ENCODE results near the gene SOX6. TPM values are rescaled to one million over a fixed set of nuclear protein-coding genes. Genes with fewer than 3 reads are reported as not detected.

Gene SOX6
- total RNA-seq, 1 experiment from 2014 or later: 0.21 TPM

- no peaks in the 10 kb centered on the region for H3K4me1 ChIP-seq (ENCODE audit: control insufficient read depth, insufficient read depth, low read length)
- no TSS peak for BruUV-seq (replicated peaks)
- H3K36me3 ChIP-seq (ENCODE audit: control insufficient read depth, insufficient read depth, low read length): no peaks in the 10 kb centered on the region
- no peak for ATAC-seq
- in situ Hi-C loops (cut with HindIII; ENCODE audit: low pct_unique_long_range_greater_than_20kb, low sequenced_read_pairs): no loop called here
- POLR2A ChIA-PET: no interaction called here
- intact Hi-C loops (cut with micrococcal nuclease; ENCODE audit: unreplicated experiment): no loop called here
- CTCF ChIA-PET: no interaction called here
- no peaks in the 10 kb centered on the region for H3K27me3 ChIP-seq (ENCODE audit: control insufficient read depth, insufficient read depth, low read length)
- no peak overlapping the region for H3K4me3 ChIP-seq (ENCODE audit: low read depth in 2 of 2, low read length in 2 of 2)
- no peak for TF ChIP-seq POLR2AphosphoS5 (IDR thresholded peaks at IDR 0.05; ENCODE audit: low read depth, low read length)
- TF ChIP-seq SIN3A (IDR thresholded peaks at IDR 0.05; ENCODE audit: borderline replicate concordance, insufficient read depth, low read depth, low read length): no peak
- TF ChIP-seq, protein P1, sequence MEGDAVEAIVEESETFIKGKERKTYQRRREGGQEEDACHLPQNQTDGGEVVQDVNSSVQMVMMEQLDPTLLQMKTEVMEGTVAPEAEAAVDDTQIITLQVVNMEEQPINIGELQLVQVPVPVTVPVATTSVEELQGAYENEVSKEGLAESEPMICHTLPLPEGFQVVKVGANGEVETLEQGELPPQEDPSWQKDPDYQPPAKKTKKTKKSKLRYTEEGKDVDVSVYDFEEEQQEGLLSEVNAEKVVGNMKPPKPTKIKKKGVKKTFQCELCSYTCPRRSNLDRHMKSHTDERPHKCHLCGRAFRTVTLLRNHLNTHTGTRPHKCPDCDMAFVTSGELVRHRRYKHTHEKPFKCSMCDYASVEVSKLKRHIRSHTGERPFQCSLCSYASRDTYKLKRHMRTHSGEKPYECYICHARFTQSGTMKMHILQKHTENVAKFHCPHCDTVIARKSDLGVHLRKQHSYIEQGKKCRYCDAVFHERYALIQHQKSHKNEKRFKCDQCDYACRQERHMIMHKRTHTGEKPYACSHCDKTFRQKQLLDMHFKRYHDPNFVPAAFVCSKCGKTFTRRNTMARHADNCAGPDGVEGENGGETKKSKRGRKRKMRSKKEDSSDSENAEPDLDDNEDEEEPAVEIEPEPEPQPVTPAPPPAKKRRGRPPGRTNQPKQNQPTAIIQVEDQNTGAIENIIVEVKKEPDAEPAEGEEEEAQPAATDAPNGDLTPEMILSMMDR (IDR thresholded peaks at IDR 0.05): no peak
- no peak for TF ChIP-seq REST (IDR thresholded peaks at IDR 0.05; ENCODE audit: insufficient read depth in 1 of 2, low read depth in 2 of 2, low read length in 1 of 2)
- TF ChIP-seq TCF7L2 (IDR thresholded peaks at IDR 0.05; ENCODE audit: low read depth, low read length): no peak
- H3K9me3 ChIP-seq (ENCODE audit: control insufficient read depth, insufficient read depth, low read depth, low read length): no peaks in the 10 kb centered on the region
- no peak for DNase-seq (ENCODE audit: low read depth, low spot score)
- no peak overlapping the region for H3K27ac ChIP-seq (ENCODE audit: low read length)
These were observed 20.9 kb downstream of the SOX6 start for GRCh38 chr11:16335236-16335962.

DNA sequence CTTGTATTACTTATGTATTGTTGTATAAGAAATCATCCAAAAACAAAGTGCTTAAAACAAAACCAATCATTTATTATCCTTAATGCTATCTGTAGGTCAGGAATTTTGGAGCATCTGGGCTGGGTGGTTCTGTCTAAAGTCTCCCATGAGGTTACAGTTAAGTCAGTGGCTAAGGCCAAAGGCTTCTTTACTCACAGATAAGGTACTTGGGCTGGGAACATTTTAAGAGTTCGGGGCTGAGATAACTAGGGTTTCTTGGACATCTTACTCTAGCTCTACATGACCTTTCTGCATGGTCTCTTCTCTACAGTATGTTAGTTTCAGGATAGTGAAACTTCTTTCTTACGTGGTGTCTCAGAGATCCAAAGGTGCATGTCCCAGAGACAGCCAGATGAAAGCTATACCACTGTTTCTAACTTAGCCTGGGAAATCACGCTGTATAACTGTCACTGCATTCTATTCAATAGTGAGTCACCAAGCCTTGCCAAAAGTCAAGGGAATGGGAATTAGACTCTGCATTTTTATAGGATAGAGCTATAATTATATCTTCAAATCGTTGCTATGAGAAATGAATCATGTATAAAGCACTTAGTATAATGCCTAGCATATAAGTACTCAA lies 29.6 kb downstream of the SOX6 start:
- POLR2A ChIA-PET: interaction anchor here (0.5 kb wide), 1 partner anchor 905 kb away, joined by 7 read pairs; no protein-coding TSS in a partner anchor

More for the DNA sequence above, 29.6 kb downstream of the SOX6 start:
- no peak for DNase-seq (ENCODE audit: low read depth, low spot score)
- no peaks in the 10 kb centered on the region for H3K27me3 ChIP-seq (ENCODE audit: control insufficient read depth, insufficient read depth, low read length)
- no peak for ATAC-seq
- H3K36me3 ChIP-seq (ENCODE audit: control insufficient read depth, insufficient read depth, low read length): no peaks in the 10 kb centered on the region
- intact Hi-C loops (cut with micrococcal nuclease; ENCODE audit: unreplicated experiment): no loop called here
- no peak overlapping the region for H3K4me3 ChIP-seq (ENCODE audit: low read depth in 2 of 2, low read length in 2 of 2)
- TF ChIP-seq, protein P1 (IDR thresholded peaks at IDR 0.05): no peak
- TF ChIP-seq POLR2AphosphoS5 (IDR thresholded peaks at IDR 0.05; ENCODE audit: low read depth, low read length) (no peak), REST (IDR thresholded peaks at IDR 0.05; ENCODE audit: insufficient read depth in 1 of 2, low read depth in 2 of 2, low read length in 1 of 2) (no peak), TCF7L2 (IDR thresholded peaks at IDR 0.05; ENCODE audit: low read depth, low read length) (no peak), SIN3A (IDR thresholded peaks at IDR 0.05; ENCODE audit: borderline replicate concordance, insufficient read depth, low read depth, low read length) (no peak)
- H3K4me1 ChIP-seq (ENCODE audit: control insufficient read depth, insufficient read depth, low read length): no peaks in the 10 kb centered on the region
- CTCF ChIA-PET: no interaction called here
- H3K27ac ChIP-seq (ENCODE audit: low read length): no peak overlapping the region
- in situ Hi-C loops (cut with HindIII; ENCODE audit: low pct_unique_long_range_greater_than_20kb, low sequenced_read_pairs): no loop called here
- no peaks in the 10 kb centered on the region for H3K9me3 ChIP-seq (ENCODE audit: control insufficient read depth, insufficient read depth, low read depth, low read length)
- BruUV-seq (replicated peaks): no TSS peak
